Transverse colon (tissue), 4 donors: ENCODE measurements around the gene TECPR2. TPM values are rescaled to one million over a fixed set of nuclear protein-coding genes. Genes with fewer than 3 reads are reported as not detected.

ENCODE experiments used
- DNase-seq: peaks from one replicate; pipeline ENCODE4 v3.0.0-alpha.2; 2019
- H3K27ac ChIP-seq, 4 donors: fragments of 200-600 bp; sonication (generic); 2 replicates each; pipeline ENCODE4 v1.5.1; 2016 to 2018; ENCODE audit warnings: inconsistent platforms in 4 of 4
- H3K27me3 ChIP-seq: fragments of 200-600 bp; sonication (generic); 2 replicates; pipeline ENCODE4 v1.5.1; 2017; ENCODE audit warnings: inconsistent platforms
- H3K36me3 ChIP-seq, 4 donors: fragments of 200-600 bp; sonication (generic); 2 replicates each; pipeline ENCODE4 v1.5.1; 2017 to 2019; ENCODE audit warnings: inconsistent platforms in 4 of 4
- H3K4me1 ChIP-seq, 4 donors: fragments of 200-600 bp; sonication (generic); 2 replicates each; pipeline ENCODE4 v1.5.1; 2017 to 2020; ENCODE audit warnings: inconsistent platforms in 4 of 4
- H3K4me3 ChIP-seq, 4 donors: fragments of 200-600 bp; sonication (generic); 1 replicate in 1 of 4; 2 replicates in 3 of 4; pipeline versions ENCODE4 v1.5.1 to v1.6.1; 2017 to 2019; ENCODE audit warnings: inconsistent platforms in 4 of 4
- H3K9me3 ChIP-seq, 2 donors: fragments of 200-600 bp; sonication (generic); 2 replicates each; pipeline ENCODE4 v1.5.1; 2017 to 2019; ENCODE audit warnings: inconsistent platforms in 2 of 2
- CTCF ChIP-seq, 5 experiments: fragments of 200-600 bp in 3 of 5; fragments of 450-650 bp in 2 of 5; sonication (generic) in 3 of 5; IDR thresholded peaks; 1 replicate in 2 of 5; 2 replicates in 3 of 5; pipeline ENCODE4 v1.5.1; 2016 to 2017; ENCODE audit warnings: antibody characterized with exemption in 5 of 5, inconsistent platforms in 3 of 5, mild to moderate bottlenecking in 2 of 5, moderate library complexity in 1 of 5
- EP300 ChIP-seq: sonication (generic); formaldehyde crosslinking; IDR thresholded peaks from one replicate; pipeline ENCODE4 v1.6.1; 2017; ENCODE audit warnings: antibody characterized with exemption, low read depth
- POLR2A ChIP-seq: fragments of 450-650 bp; IDR thresholded peaks from one replicate; pipeline ENCODE4 v1.6.1; 2016; ENCODE audit warnings: antibody characterized with exemption, mild to moderate bottlenecking, moderate library complexity
- POLR2AphosphoS5 ChIP-seq, 3 donors: sonication (generic); formaldehyde crosslinking; IDR thresholded peaks; one replicate each; pipeline ENCODE4 v1.6.1; 2016; ENCODE audit warnings: antibody characterized with exemption in 3 of 3
- WGBS, 2 donors: methylation state at CpG; one replicate each; pipeline ENCODE4 v1.1.5; 2018; ENCODE audit warnings: low coverage in 1 of 2; 5-methylcytosine and 5-hydroxymethylcytosine counted together
- in situ Hi-C, 4 donors: fragments of 200-750 bp; cut with MboI; loops; one replicate each; pipeline versions ENCODE4 v1.15.0 to v1.15.1; 2017; ENCODE audit warnings: low sequenced_read_pairs in 3 of 4, low pct_ligation_motif_present in 1 of 4, low pct_unique_long_range_greater_than_20kb in 1 of 4
- intact Hi-C: fragments of 100-400 bp; cut with DNase I; formaldehyde crosslinking; loops from one replicate; pipeline ENCODE4 v1.15.1; 2023; ENCODE audit warnings: low total_unique reads
- total RNA-seq, 4 donors: library from RNA; depleted of rRNA; stranded (reverse); fragments of >200 nt; gene quantifications; one replicate each; pipeline ENCODE4 v1.1.0, GENCODE V29; 2016

Gene TECPR2
- total RNA-seq, 4 donors from 2014 or later, result 12.6 to 47.4 (median 17.9) TPM

- Histone ChIP-seq H3K4me1 (peaks cover 7 to 23% (median 21%) of the 10 kb centered on the region in 4 donors), H3K4me3 (no peak overlapping the region), H3K9me3 (no peaks in the 10 kb centered on the region), H3K27me3 (peaks cover 19% of the 10 kb centered on the region), H3K36me3 (no peaks in the 10 kb centered on the region), H3K27ac (no peak overlapping the region)
- in situ Hi-C loops, result no loop called here
- TF ChIP-seq POLR2A (no peak), EP300 (no peak), CTCF (IDR thresholded peaks at IDR 0.05) (no peak), POLR2AphosphoS5 (IDR thresholded peaks at IDR 0.05) (no peak)
- intact Hi-C loops, result no loop called here
- 80 to 87% methylated on average over 2 to 10 of the region's 10 CpGs for WGBS, 2 donors
- no peak for DNase-seq
Measured at GRCh38 chr14:102541771-102542170, 179.0 kb downstream of the TECPR2 start.

GRCh38 chr14:102544046-102544746 is 181.5 kb downstream of the TECPR2 start:
- Histone ChIP-seq H3K9me3 (no peaks in the 10 kb centered on the region), H3K4me1 (peaks cover 7 to 23% (median 21%) of the 10 kb centered on the region in 4 donors), H3K27ac (peak overlapping the region in 3 of 4 donors; percentile 37 to 51 (median 45)), H3K4me3 (peak overlapping the region in 3 of 4 donors; percentile 15 to 36 (median 29)), H3K27me3 (peaks cover 19% of the 10 kb centered on the region), H3K36me3 (no peaks in the 10 kb centered on the region)
- WGBS, 2 donors, result 24% methylated on average over 33 of the region's 43 CpGs; no CpG with 5 or more reads in 1 of the 2 donors
- DNase-seq, result no peak
- TF ChIP-seq POLR2A, result no peak
- TF ChIP-seq EP300, result no peak
- TF ChIP-seq CTCF (IDR thresholded peaks at IDR 0.05), result no peak
- TF ChIP-seq POLR2AphosphoS5 (IDR thresholded peaks at IDR 0.05), result no peak
- in situ Hi-C loops, result no loop called here
- intact Hi-C loops, result no loop called here

GRCh38 chr14:102544747-102545460 is 182.2 kb downstream of the TECPR2 start:
- WGBS, 2 donors, result 26% methylated on average over 22 of the region's 66 CpGs; no CpG with 5 or more reads in 1 of the 2 donors
- Histone ChIP-seq H3K9me3 (no peaks in the 10 kb centered on the region), H3K4me1 (peaks cover 7 to 23% (median 19%) of the 10 kb centered on the region in 4 donors), H3K36me3 (no peaks in the 10 kb centered on the region), H3K4me3 (peak overlapping the region in 3 of 4 donors; percentile 15 to 36 (median 29)), H3K27ac (peak overlapping the region; percentile 28 to 51 (median 41)), H3K27me3 (peaks cover 19% of the 10 kb centered on the region)
- intact Hi-C loops, result no loop called here
- TF ChIP-seq POLR2AphosphoS5 (IDR thresholded peaks at IDR 0.05) (no peak), POLR2A (peak; percentile 22)
- in situ Hi-C loops, result no loop called here
- peak; percentile 78 for DNase-seq

GRCh38 chr14:102545461-102546265 is 182.9 kb downstream of the TECPR2 start:
- H3K4me1 ChIP-seq, result peaks cover 7 to 18% (median 16%) of the 10 kb centered on the region in 4 donors
- H3K27ac ChIP-seq, result peak overlapping the region; percentile 28 to 51 (median 41)
- no peaks in the 10 kb centered on the region for H3K9me3 ChIP-seq
- 59 to 96% methylated on average over 4 to 29 of the region's 29 CpGs for WGBS, 2 donors
- no peaks in the 10 kb centered on the region for H3K36me3 ChIP-seq
- TF ChIP-seq CTCF (IDR thresholded peaks at IDR 0.05) (no peak), POLR2AphosphoS5 (IDR thresholded peaks at IDR 0.05) (no peak), POLR2A (no peak), EP300 (no peak)
- no peak for DNase-seq
- H3K27me3 ChIP-seq, result peaks cover 19% of the 10 kb centered on the region
- in situ Hi-C loops (no loop called here), intact Hi-C loops (no loop called here)
- H3K4me3 ChIP-seq, result peak overlapping the region in 2 of 4 donors; percentile 29 to 36
